Stimulated activated naive CD8-positive, alpha-beta T cell treated with anti-CD3 and anti-CD28 coated beads, Interleukin-15, Interleukin-2, amounts not matched to agents 100 ng/mL and 50 ng/mL, for 24 hours (primary cell): ENCODE results near the gene ZNF804B.
"Not testable (repeated sequence)": the region's sequence is repeated elsewhere in the genome, so short reads cannot be mapped to it uniquely, and the experiment has no call there.

Source experiments
- H3K27ac Mint-ChIP-seq: one replicate; pipeline ENCODE4 v1.8.0; 2021; ENCODE audit warnings: mild to moderate bottlenecking, mixed read lengths
- H3K27me3 Mint-ChIP-seq: one replicate; pipeline ENCODE4 v1.8.0; 2021; ENCODE audit warnings: mixed read lengths
- H3K36me3 Mint-ChIP-seq: one replicate; pipeline ENCODE4 v1.8.0; 2021; ENCODE audit warnings: low read depth, mixed read lengths
- H3K4me1 Mint-ChIP-seq: one replicate; pipeline ENCODE4 v1.8.0; 2021; ENCODE audit warnings: low read depth, mixed read lengths
- H3K4me3 Mint-ChIP-seq: one replicate; pipeline ENCODE4 v1.8.0; 2021; ENCODE audit warnings: mild to moderate bottlenecking, mixed read lengths
- H3K9me3 Mint-ChIP-seq: one replicate; pipeline ENCODE4 v1.8.0; 2021; ENCODE audit warnings: mixed read lengths

Gene ZNF804B

DNA sequence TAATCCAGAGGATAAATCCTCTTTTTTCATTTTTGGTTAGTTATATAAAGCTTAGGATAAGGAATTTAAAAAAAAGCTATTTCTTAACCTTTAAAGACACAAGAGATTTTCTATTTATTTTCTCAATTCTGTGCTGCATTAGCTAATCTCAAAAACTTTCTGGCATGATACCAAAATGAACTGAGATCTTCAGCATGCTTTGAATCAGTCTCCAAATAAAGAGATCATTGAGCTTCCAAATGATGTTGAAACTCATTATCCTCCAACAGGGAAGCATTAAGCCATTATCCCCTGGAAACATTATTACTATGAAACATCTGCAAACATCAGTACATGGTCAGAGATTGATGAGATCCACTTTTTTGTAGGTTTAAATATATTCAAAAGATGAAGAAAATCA lies 386.3 kb downstream of the ZNF804B start:
- Mint-ChIP-seq H3K36me3 (no peaks in the 10 kb centered on the region), H3K27me3 (no peaks in the 10 kb centered on the region), H3K4me1 (no peaks in the 10 kb centered on the region), H3K4me3 (no peak overlapping the region), H3K9me3 (peaks cover 4% of the 10 kb centered on the region), H3K27ac (no peak overlapping the region)

GRCh38 chr7:89160107-89160506 lies 400.6 kb downstream of the ZNF804B start:
- Mint-ChIP-seq H3K27me3 (no peaks in the 10 kb centered on the region), H3K9me3 (no peaks in the 10 kb centered on the region), H3K4me3 (no peak overlapping the region), H3K36me3 (no peaks in the 10 kb centered on the region), H3K4me1 (no peaks in the 10 kb centered on the region), H3K27ac (no peak overlapping the region)

- H3K27ac Mint-ChIP-seq: no peak overlapping the region
- H3K27me3 Mint-ChIP-seq: no peaks in the 10 kb centered on the region
- H3K9me3 Mint-ChIP-seq: peaks cover 4% of the 10 kb centered on the region
- no peaks in the 10 kb centered on the region for H3K36me3 Mint-ChIP-seq
- no peak overlapping the region for H3K4me3 Mint-ChIP-seq
- H3K4me1 Mint-ChIP-seq: no peaks in the 10 kb centered on the region
These were observed 405.9 kb downstream of the ZNF804B start for GRCh38 chr7:89165421-89165820.

DNA sequence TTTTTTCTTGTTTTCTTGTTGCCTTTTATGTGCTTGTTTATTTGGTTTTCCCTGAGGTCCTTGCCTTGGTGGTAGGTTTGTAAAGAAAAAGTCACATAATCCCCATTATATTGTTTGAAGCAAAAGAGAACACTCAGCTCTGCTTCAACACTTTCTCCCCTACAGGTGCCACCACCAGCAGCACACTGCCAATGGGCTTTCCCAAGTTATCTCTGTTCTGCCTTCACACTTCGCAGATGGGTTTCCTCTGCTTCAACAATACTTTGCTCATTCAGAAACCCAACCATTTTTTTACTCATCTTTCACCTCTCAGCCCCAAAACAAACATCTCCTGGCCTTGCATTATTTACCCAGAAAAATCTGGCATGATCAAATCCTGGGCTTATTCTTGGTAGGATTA lies 411.1 kb downstream of the ZNF804B start:
- no peaks in the 10 kb centered on the region for H3K4me1 Mint-ChIP-seq
- H3K27me3 Mint-ChIP-seq: no peaks in the 10 kb centered on the region
- H3K36me3 Mint-ChIP-seq: no peaks in the 10 kb centered on the region
- peaks cover 4% of the 10 kb centered on the region for H3K9me3 Mint-ChIP-seq
- no peak overlapping the region for H3K27ac Mint-ChIP-seq
- no peak overlapping the region for H3K4me3 Mint-ChIP-seq

- H3K9me3 Mint-ChIP-seq: peaks cover 16% of the 10 kb centered on the region
- no peaks in the 10 kb centered on the region for H3K36me3 Mint-ChIP-seq
- no peak overlapping the region for H3K27ac Mint-ChIP-seq
- no peak overlapping the region for H3K4me3 Mint-ChIP-seq
- no peaks in the 10 kb centered on the region for H3K27me3 Mint-ChIP-seq
- H3K4me1 Mint-ChIP-seq: no peaks in the 10 kb centered on the region
These were observed 422.6 kb downstream of the ZNF804B start for GRCh38 chr7:89182116-89182515.

DNA sequence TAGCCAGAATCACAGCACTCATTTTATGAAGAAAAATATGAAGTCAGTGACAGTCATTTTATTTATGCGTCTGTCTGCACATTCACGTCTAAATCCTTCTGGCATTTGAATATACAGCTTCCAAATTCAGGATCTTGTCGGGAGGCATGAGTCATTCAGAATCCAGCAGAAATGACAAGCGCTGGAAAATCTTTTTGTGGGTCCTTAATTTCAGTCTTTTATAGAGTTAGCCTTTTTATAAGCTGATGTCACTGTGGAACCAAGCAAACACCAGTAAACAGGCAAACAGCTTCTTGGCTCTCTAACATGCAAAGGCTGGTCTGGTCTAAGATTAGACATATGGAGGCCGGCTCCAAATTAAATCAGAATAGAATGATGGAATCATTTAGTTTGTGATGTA lies 424.2 kb downstream of the ZNF804B start:
- no peaks in the 10 kb centered on the region for H3K27me3 Mint-ChIP-seq
- peaks cover 16% of the 10 kb centered on the region for H3K9me3 Mint-ChIP-seq
- no peaks in the 10 kb centered on the region for H3K4me1 Mint-ChIP-seq
- H3K36me3 Mint-ChIP-seq: no peaks in the 10 kb centered on the region
- no peak overlapping the region for H3K4me3 Mint-ChIP-seq
- H3K27ac Mint-ChIP-seq: no peak overlapping the region

- no peaks in the 10 kb centered on the region for H3K9me3 Mint-ChIP-seq
- H3K4me1 Mint-ChIP-seq: no peaks in the 10 kb centered on the region
- no peaks in the 10 kb centered on the region for H3K36me3 Mint-ChIP-seq
- no peak overlapping the region for H3K4me3 Mint-ChIP-seq
- H3K27me3 Mint-ChIP-seq: no peaks in the 10 kb centered on the region
- no peak overlapping the region for H3K27ac Mint-ChIP-seq
These were observed 441.3 kb downstream of the ZNF804B start for GRCh38 chr7:89200758-89201157.

GRCh38 chr7:89223900-89224395 lies 464.4 kb downstream of the ZNF804B start:
- Mint-ChIP-seq H3K27me3 (no peaks in the 10 kb centered on the region), H3K36me3 (no peaks in the 10 kb centered on the region), H3K4me1 (no peaks in the 10 kb centered on the region), H3K9me3 (no peaks in the 10 kb centered on the region), H3K27ac (no peak overlapping the region), H3K4me3 (no peak overlapping the region)

GRCh38 chr7:89228688-89229171 lies 469.2 kb downstream of the ZNF804B start:
- H3K4me3 Mint-ChIP-seq, H3K9me3 Mint-ChIP-seq, H3K4me1 Mint-ChIP-seq, H3K27ac Mint-ChIP-seq, H3K36me3 Mint-ChIP-seq, H3K27me3 Mint-ChIP-seq: not testable (repeated sequence)

- Mint-ChIP-seq H3K9me3 (no peaks in the 10 kb centered on the region), H3K27ac (no peak overlapping the region), H3K4me1 (peaks cover 3% of the 10 kb centered on the region), H3K4me3 (no peak overlapping the region), H3K36me3 (no peaks in the 10 kb centered on the region), H3K27me3 (no peaks in the 10 kb centered on the region)
These were observed 478.7 kb downstream of the ZNF804B start for GRCh38 chr7:89238156-89238555.

DNA sequence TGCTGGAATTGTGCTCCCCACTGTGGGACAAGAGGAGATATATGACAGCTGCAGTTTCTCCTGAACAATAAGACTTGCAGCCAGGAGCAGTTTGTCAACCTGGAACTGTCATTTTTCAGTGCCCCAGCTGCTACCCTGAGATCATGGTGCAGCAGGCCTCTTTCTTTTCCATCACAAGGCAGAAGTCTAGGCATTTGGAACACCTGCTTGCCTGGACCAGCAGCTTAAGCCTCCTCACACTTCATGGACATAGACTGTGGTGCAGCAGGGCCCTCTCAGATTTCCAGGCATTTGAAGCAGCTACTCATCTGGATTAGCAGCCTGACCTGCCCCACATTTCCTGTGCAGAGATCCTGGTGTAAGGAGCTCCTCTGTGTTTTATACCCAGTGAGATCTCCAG lies 486.7 kb downstream of the ZNF804B start:
- H3K4me3 Mint-ChIP-seq: no peak overlapping the region
- peaks cover 6% of the 10 kb centered on the region for H3K9me3 Mint-ChIP-seq
- H3K27me3 Mint-ChIP-seq: no peaks in the 10 kb centered on the region
- H3K27ac Mint-ChIP-seq: no peak overlapping the region
- H3K36me3 Mint-ChIP-seq: no peaks in the 10 kb centered on the region
- no peaks in the 10 kb centered on the region for H3K4me1 Mint-ChIP-seq

DNA sequence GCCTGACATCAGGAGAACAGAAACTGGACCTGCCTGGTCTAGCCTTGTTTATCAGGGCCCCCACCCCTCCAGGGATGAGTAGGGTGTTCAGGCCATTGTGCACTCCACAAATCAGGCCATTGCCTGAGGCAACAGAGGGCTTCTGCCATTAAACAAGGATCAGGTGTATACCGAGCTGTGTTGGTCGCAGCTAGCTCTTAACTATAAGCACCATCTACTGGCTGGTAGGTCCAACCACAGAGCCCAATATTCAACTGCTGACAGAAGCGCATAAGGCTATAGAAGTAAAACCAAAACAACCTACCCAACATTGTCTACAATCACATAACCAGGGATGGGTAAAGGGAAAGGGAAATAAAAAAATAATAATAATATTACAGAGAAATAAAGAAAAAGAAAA lies 487.7 kb downstream of the ZNF804B start:
- no peak overlapping the region for H3K4me3 Mint-ChIP-seq
- H3K9me3 Mint-ChIP-seq: peaks cover 6% of the 10 kb centered on the region
- no peaks in the 10 kb centered on the region for H3K27me3 Mint-ChIP-seq
- no peak overlapping the region for H3K27ac Mint-ChIP-seq
- H3K4me1 Mint-ChIP-seq: no peaks in the 10 kb centered on the region
- no peaks in the 10 kb centered on the region for H3K36me3 Mint-ChIP-seq

DNA sequence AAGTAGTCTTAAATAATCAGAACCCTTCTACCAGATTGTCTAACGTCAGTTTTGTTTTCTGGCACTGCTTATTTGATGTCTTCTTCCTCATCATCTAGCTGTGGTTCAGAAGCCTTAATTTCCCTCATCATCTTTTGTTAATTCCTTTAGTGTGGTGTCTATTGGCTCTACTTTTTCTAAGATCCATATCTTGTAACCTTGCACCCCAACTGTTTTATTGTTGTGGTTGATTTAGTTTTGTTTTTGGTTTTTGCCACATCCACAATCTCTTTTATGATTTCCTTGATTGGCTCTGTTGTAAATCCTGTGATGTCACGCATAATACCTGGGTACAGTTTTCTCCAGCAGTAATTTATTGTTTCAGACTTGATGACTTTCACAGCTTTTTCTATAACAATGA lies 499.6 kb downstream of the ZNF804B start:
- Mint-ChIP-seq H3K4me1 (peaks cover 6% of the 10 kb centered on the region), H3K27ac (no peak overlapping the region), H3K4me3 (no peak overlapping the region), H3K9me3 (no peaks in the 10 kb centered on the region), H3K36me3 (no peaks in the 10 kb centered on the region), H3K27me3 (no peaks in the 10 kb centered on the region)

DNA sequence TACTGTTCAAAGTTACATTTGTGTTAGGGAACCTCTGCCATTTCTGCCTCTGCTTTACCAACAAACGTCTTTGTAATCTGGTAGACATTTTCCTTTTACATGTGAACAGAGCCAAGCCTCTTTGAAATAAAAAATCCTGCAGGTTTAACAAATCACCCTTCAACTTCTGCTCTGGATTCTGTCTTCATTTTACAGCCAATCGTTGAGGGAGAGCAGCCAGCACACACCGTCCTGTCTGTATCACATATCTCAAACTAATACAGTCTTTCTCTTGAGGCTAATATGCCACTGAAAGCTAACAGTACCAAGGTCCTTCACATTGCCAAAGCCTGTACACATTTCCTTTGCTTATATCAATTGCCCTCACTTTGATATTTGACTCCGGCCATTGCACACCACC lies 504.6 kb downstream of the ZNF804B start:
- H3K27me3 Mint-ChIP-seq: no peaks in the 10 kb centered on the region
- H3K4me1 Mint-ChIP-seq: peaks cover 1% of the 10 kb centered on the region
- no peak overlapping the region for H3K27ac Mint-ChIP-seq
- no peaks in the 10 kb centered on the region for H3K36me3 Mint-ChIP-seq
- H3K9me3 Mint-ChIP-seq: no peaks in the 10 kb centered on the region
- H3K4me3 Mint-ChIP-seq: no peak overlapping the region

GRCh38 chr7:89265631-89266030 lies 506.1 kb downstream of the ZNF804B start:
- H3K4me1 Mint-ChIP-seq: no peaks in the 10 kb centered on the region
- H3K4me3 Mint-ChIP-seq: no peak overlapping the region
- no peaks in the 10 kb centered on the region for H3K36me3 Mint-ChIP-seq
- no peaks in the 10 kb centered on the region for H3K9me3 Mint-ChIP-seq
- H3K27me3 Mint-ChIP-seq: no peaks in the 10 kb centered on the region
- H3K27ac Mint-ChIP-seq: no peak overlapping the region

- Mint-ChIP-seq H3K9me3 (no peaks in the 10 kb centered on the region), H3K36me3 (no peaks in the 10 kb centered on the region), H3K27me3 (no peaks in the 10 kb centered on the region)
These were observed 523.8 kb downstream of the ZNF804B start for GRCh38 chr7:89283302-89283701.

More at GRCh38 chr7:89283302-89283701, 523.8 kb downstream of the ZNF804B start:
- no peak overlapping the region for H3K4me3 Mint-ChIP-seq
- H3K27ac Mint-ChIP-seq: no peak overlapping the region
- H3K4me1 Mint-ChIP-seq: no peaks in the 10 kb centered on the region
